H9 (cell line): ENCODE data around the gene MTF1. TPM values are rescaled to one million over a fixed set of nuclear protein-coding genes. Genes with fewer than 3 reads are reported as not detected.
"Not testable (repeated sequence)": the region's sequence is repeated elsewhere in the genome, so short reads cannot be mapped to it uniquely, and the experiment has no call there.

ENCODE experiments used
- DNase-seq: peaks from one replicate; pipeline ENCODE4 v3.0.0-alpha.2; 2017
- H2AFZ ChIP-seq: one replicate; pipeline ENCODE4 v1.6.1; 2013; ENCODE audit warnings: mild to moderate bottlenecking, low read length, control low read depth, moderate library complexity
- H2AK5ac ChIP-seq: 2 replicates; pipeline ENCODE4 v1.6.1; 2013; ENCODE audit warnings: low read length, control low read depth, mixed read lengths; ENCODE audit not compliant: insufficient read length
- H2BK120ac ChIP-seq: one replicate; pipeline ENCODE4 v1.6.1; 2013; ENCODE audit warnings: low read depth, mild to moderate bottlenecking, low read length, control low read depth, inconsistent platforms; ENCODE audit not compliant: poor library complexity, severe bottlenecking
- H2BK12ac ChIP-seq: 2 replicates; pipeline ENCODE4 v1.6.1; 2013; ENCODE audit warnings: low read length, control low read depth, mixed read lengths, low read depth; ENCODE audit not compliant: insufficient read length
- H2BK15ac ChIP-seq: 2 replicates; pipeline ENCODE4 v1.6.1; 2013; ENCODE audit warnings: low read depth, low read length, control low read depth
- H2BK20ac ChIP-seq: one replicate; pipeline ENCODE4 v1.6.1; 2013; ENCODE audit warnings: low read depth, mild to moderate bottlenecking, low read length, control low read depth, inconsistent platforms; ENCODE audit not compliant: poor library complexity, severe bottlenecking
- H2BK5ac ChIP-seq: 2 replicates; pipeline ENCODE4 v1.6.1; 2013; ENCODE audit warnings: low read length, control low read depth, mixed read lengths; ENCODE audit not compliant: insufficient read length
- H3K14ac ChIP-seq: 2 replicates; pipeline ENCODE4 v1.6.1; 2013; ENCODE audit warnings: low read length, control low read depth; ENCODE audit not compliant: insufficient read depth
- H3K18ac ChIP-seq: 2 replicates; pipeline ENCODE4 v1.6.1; 2013; ENCODE audit warnings: low read depth, mild to moderate bottlenecking, mixed read lengths, low read length, control low read depth; ENCODE audit not compliant: insufficient read length
- H3K23ac ChIP-seq: 2 replicates; pipeline ENCODE4 v1.6.1; 2013; ENCODE audit warnings: low read length, control low read depth, mixed read lengths, low read depth; ENCODE audit not compliant: insufficient read length
- H3K23me2 ChIP-seq: 2 replicates; pipeline ENCODE4 v1.6.1; 2013; ENCODE audit warnings: low read depth, mild to moderate bottlenecking, mixed read lengths, low read length, control low read depth; ENCODE audit not compliant: insufficient read length, poor library complexity, severe bottlenecking
- H3K27ac ChIP-seq: 2 replicates; pipeline ENCODE4 v1.5.1; 2013; ENCODE audit warnings: low read length, control low read depth, mixed read lengths, low read depth; ENCODE audit not compliant: insufficient read length
- H3K27me3 ChIP-seq: 2 replicates; pipeline ENCODE4 v1.6.1; 2013; ENCODE audit warnings: low read length, control low read depth, inconsistent platforms; ENCODE audit not compliant: insufficient read depth
- H3K4ac ChIP-seq: 2 replicates; pipeline ENCODE4 v1.6.1; 2013; ENCODE audit warnings: low read depth, mild to moderate bottlenecking, control low read depth, inconsistent platforms, low read length, moderate library complexity
- H3K4me1 ChIP-seq: 2 replicates; pipeline ENCODE4 v1.6.1; 2013; ENCODE audit warnings: low read length, control low read depth, inconsistent platforms; ENCODE audit not compliant: insufficient read depth
- H3K4me2 ChIP-seq: 2 replicates; pipeline ENCODE4 v1.6.1; 2013; ENCODE audit warnings: low read length, control low read depth, mixed read lengths; ENCODE audit not compliant: insufficient read length, insufficient read depth
- H3K56ac ChIP-seq: 2 replicates; pipeline ENCODE4 v1.6.1; 2013; ENCODE audit warnings: low read depth, mild to moderate bottlenecking, mixed read lengths, low read length, control low read depth; ENCODE audit not compliant: insufficient read length
- H3K79me1 ChIP-seq: 2 replicates; pipeline ENCODE4 v1.6.1; 2013; ENCODE audit warnings: low read depth, mild to moderate bottlenecking, moderate library complexity, low read length, control low read depth, inconsistent platforms; ENCODE audit not compliant: insufficient read depth, poor library complexity, severe bottlenecking
- H3K79me2 ChIP-seq: 2 replicates; pipeline ENCODE4 v1.6.1; 2013; ENCODE audit warnings: low read length, control low read depth, inconsistent platforms; ENCODE audit not compliant: insufficient read depth
- H3K9ac ChIP-seq: 2 replicates; pipeline ENCODE4 v1.6.1; 2013; ENCODE audit warnings: low read length, control low read depth, mixed read lengths; ENCODE audit not compliant: insufficient read length; ENCODE audit errors: extremely low read depth
- H3K9me3 ChIP-seq: one replicate; pipeline ENCODE4 v1.6.1; 2013; ENCODE audit warnings: low read depth, low read length, inconsistent platforms; ENCODE audit not compliant: control insufficient read depth
- H3T11ph ChIP-seq: one replicate; pipeline ENCODE4 v1.6.1; 2013; ENCODE audit warnings: mild to moderate bottlenecking, low read length, control low read depth, inconsistent platforms
- H4K20me1 ChIP-seq: one replicate; pipeline ENCODE4 v1.6.1; 2013; ENCODE audit not compliant: control insufficient read depth, insufficient read length, insufficient read depth
- H4K5ac ChIP-seq: 2 replicates; pipeline ENCODE4 v1.6.1; 2013; ENCODE audit warnings: low read depth, mild to moderate bottlenecking, mixed read lengths, low read length, control low read depth; ENCODE audit not compliant: insufficient read length
- H4K8ac ChIP-seq: replicated peaks from 2 replicates; pipeline ENCODE4 v1.6.1; 2013; ENCODE audit warnings: low read length, control low read depth, mixed read lengths, low read depth; ENCODE audit not compliant: insufficient read length
- H4K91ac ChIP-seq: 2 replicates; pipeline ENCODE4 v1.6.1; 2013; ENCODE audit warnings: low read depth, mild to moderate bottlenecking, moderate library complexity, mixed read lengths, low read length, control low read depth; ENCODE audit not compliant: insufficient read length
- H3K27ac Mint-ChIP-seq, 3 experiments: 2 replicates in 2 of 3; 3 replicates in 1 of 3; pipeline ENCODE4 v1.8.0; 2020 to 2021; ENCODE audit warnings: mixed read lengths in 3 of 3, mild to moderate bottlenecking in 1 of 3, moderate library complexity in 1 of 3
- H3K27me3 Mint-ChIP-seq: 2 replicates; pipeline ENCODE4 v1.8.0; 2021; ENCODE audit warnings: low read depth, mild to moderate bottlenecking, moderate library complexity, mixed read lengths
- H3K36me3 Mint-ChIP-seq, 3 experiments: 2 replicates in 2 of 3; 3 replicates in 1 of 3; pipeline ENCODE4 v1.8.0; 2020 to 2021; ENCODE audit warnings: low read depth in 3 of 3, mixed read lengths in 3 of 3; ENCODE audit not compliant: insufficient read depth in 1 of 3
- H3K4me1 Mint-ChIP-seq, 2 experiments: 2 replicates each; pipeline ENCODE4 v1.8.0; 2020; ENCODE audit warnings: mixed read lengths in 2 of 2
- H3K4me3 Mint-ChIP-seq, 2 experiments: 2 replicates in 1 of 2; 3 replicates in 1 of 2; pipeline ENCODE4 v1.8.0; 2020 to 2021; ENCODE audit warnings: mild to moderate bottlenecking in 2 of 2, mixed read lengths in 2 of 2, moderate library complexity in 1 of 2
- H3K9me3 Mint-ChIP-seq, 2 experiments: 2 replicates in 1 of 2; 3 replicates in 1 of 2; pipeline ENCODE4 v1.8.0; 2020; ENCODE audit warnings: mild to moderate bottlenecking in 2 of 2, mixed read lengths in 2 of 2, moderate library complexity in 1 of 2
- WGBS: extraction: QIAGEN DNeasy Blood & Tissue Kit; methylation state at CpG from one replicate; pipeline ENCODE4 v1.1.7; 2013; ENCODE audit warnings: missing lambda C conversion rate, low lambda C conversion rate, mixed read lengths; ENCODE audit not compliant: insufficient read length; ENCODE audit errors: extremely low coverage; 5-methylcytosine and 5-hydroxymethylcytosine counted together
- long read RNA-seq: library from polyadenylated mRNA; unstranded; transcript quantifications from one replicate; pipeline ENCODE4 v2.0.0, GENCODE V29; 2020
- total RNA-seq: library from RNA; stranded (reverse); gene quantifications from 2 replicates; pipeline ENCODE4 v1.2.1, GENCODE V29; 2021
- TF ChIP-seq, protein P1 (sequence below): fragments of 200-600 bp; sonication (generic); conservative IDR thresholded peaks from 3 replicates; pipeline ENCODE4 v1.8.0; 2021; ENCODE audit warnings: antibody characterized with exemption, mild to moderate bottlenecking

The MTF1 gene
- 17.0 and 17.5 TPM in 2 replicates for total RNA-seq
- long read RNA-seq, full-length matches to known transcripts: 28 of 44 reads
- long read RNA-seq, partial matches to known transcripts: 10 of 44 reads
- long read RNA-seq, other reads (novel, unspliced or antisense): 6 of 44 reads

GRCh38 chr1:37859507-37860345 lies at the start of gene MTF1:
Gene MTF1 (minus strand): TSS chr1:37859592. CDS start chr1:37857658, 1,934 bp downstream.
- no peak within 1 kb of the TSS for H2BK120ac ChIP-seq
- H2BK15ac ChIP-seq: no peak within 1 kb of the TSS
- H3K14ac ChIP-seq: peak within 1 kb of the TSS; percentile 85
- no peak within 1 kb of the TSS for H2AK5ac ChIP-seq
- H3K23me2 ChIP-seq: peaks cover 8% of the 10 kb centered on the region
- no peak within 1 kb of the TSS for H2BK5ac ChIP-seq
- no peaks in the 10 kb centered on the region for H3K9me3 Mint-ChIP-seq
- DNase-seq: peak; percentile 96
- no peaks in the 10 kb centered on the region for H3K27me3 ChIP-seq
- H3K79me2 ChIP-seq: peaks cover 2% of the 10 kb centered on the region; the same call in 1 of the 2 replicates
- H3K18ac ChIP-seq: peak within 1 kb of the TSS; percentile 80
- no peak within 1 kb of the TSS for H4K91ac ChIP-seq
- H3K23ac ChIP-seq: no peak within 1 kb of the TSS
- peaks cover 4% of the 10 kb centered on the region for H3K79me1 ChIP-seq
- H3K27ac ChIP-seq: no peak within 1 kb of the TSS
- no peak within 1 kb of the TSS for H4K5ac ChIP-seq
- peak within 1 kb of the TSS; percentile 68 for H3K4me2 ChIP-seq
- H2AFZ ChIP-seq: no peak within 1 kb of the TSS
- H3T11ph ChIP-seq: no peak within 1 kb of the TSS
- H3K27me3 Mint-ChIP-seq: no peaks in the 10 kb centered on the region
- H3K4me3 Mint-ChIP-seq: peak within 1 kb of the TSS; percentile 93 to 98
- H3K56ac ChIP-seq: no peak within 1 kb of the TSS
- H3K4me1 ChIP-seq: no peaks in the 10 kb centered on the region
- H3K4me1 Mint-ChIP-seq: peaks cover 9 to 12% of the 10 kb centered on the region in 2 experiments
- no peak within 1 kb of the TSS for H2BK20ac ChIP-seq
- no peak within 1 kb of the TSS for H2BK12ac ChIP-seq
- TF ChIP-seq, protein P1, sequence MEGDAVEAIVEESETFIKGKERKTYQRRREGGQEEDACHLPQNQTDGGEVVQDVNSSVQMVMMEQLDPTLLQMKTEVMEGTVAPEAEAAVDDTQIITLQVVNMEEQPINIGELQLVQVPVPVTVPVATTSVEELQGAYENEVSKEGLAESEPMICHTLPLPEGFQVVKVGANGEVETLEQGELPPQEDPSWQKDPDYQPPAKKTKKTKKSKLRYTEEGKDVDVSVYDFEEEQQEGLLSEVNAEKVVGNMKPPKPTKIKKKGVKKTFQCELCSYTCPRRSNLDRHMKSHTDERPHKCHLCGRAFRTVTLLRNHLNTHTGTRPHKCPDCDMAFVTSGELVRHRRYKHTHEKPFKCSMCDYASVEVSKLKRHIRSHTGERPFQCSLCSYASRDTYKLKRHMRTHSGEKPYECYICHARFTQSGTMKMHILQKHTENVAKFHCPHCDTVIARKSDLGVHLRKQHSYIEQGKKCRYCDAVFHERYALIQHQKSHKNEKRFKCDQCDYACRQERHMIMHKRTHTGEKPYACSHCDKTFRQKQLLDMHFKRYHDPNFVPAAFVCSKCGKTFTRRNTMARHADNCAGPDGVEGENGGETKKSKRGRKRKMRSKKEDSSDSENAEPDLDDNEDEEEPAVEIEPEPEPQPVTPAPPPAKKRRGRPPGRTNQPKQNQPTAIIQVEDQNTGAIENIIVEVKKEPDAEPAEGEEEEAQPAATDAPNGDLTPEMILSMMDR: peak; percentile 95
- no peaks in the 10 kb centered on the region for H4K20me1 ChIP-seq
- no peaks in the 10 kb centered on the region for H3K9me3 ChIP-seq
- no peak within 1 kb of the TSS for H3K4ac ChIP-seq
- H4K8ac ChIP-seq: no peak within 1 kb of the TSS
- WGBS: no CpG with 5 or more reads among the region's 61 CpGs
- peak within 1 kb of the TSS; percentile 96 to 98 (median 98) for H3K27ac Mint-ChIP-seq
- peaks cover 1 to 30% (median 27%) of the 10 kb centered on the region in 3 experiments; a peak in 6 of 7 replicates for H3K36me3 Mint-ChIP-seq
- peak within 1 kb of the TSS; percentile 76 for H3K9ac ChIP-seq

GRCh38 chr1:37908531-37908930 lies 49.1 kb upstream of the MTF1 start:
- not testable (repeated sequence) for H3K14ac ChIP-seq, H3K79me1 ChIP-seq, H4K91ac ChIP-seq, H3K23me2 ChIP-seq, H2AK5ac ChIP-seq, H3K79me2 ChIP-seq, H4K5ac ChIP-seq, H3K27ac Mint-ChIP-seq, H2BK120ac ChIP-seq, H2AFZ ChIP-seq, H3T11ph ChIP-seq, H2BK20ac ChIP-seq, H3K9me3 ChIP-seq, H4K20me1 ChIP-seq, H3K4me2 ChIP-seq, H3K9ac ChIP-seq, H4K8ac ChIP-seq, H3K27me3 ChIP-seq, H3K4me1 ChIP-seq, H3K23ac ChIP-seq, H3K4me1 Mint-ChIP-seq, H3K18ac ChIP-seq, H3K4me3 Mint-ChIP-seq, H3K4ac ChIP-seq, H3K27ac ChIP-seq, H2BK15ac ChIP-seq, H3K56ac ChIP-seq, DNase-seq, H2BK5ac ChIP-seq, H2BK12ac ChIP-seq, H3K27me3 Mint-ChIP-seq
- Mint-ChIP-seq H3K9me3 (peaks cover 17 to 31% of the 10 kb centered on the region in 2 experiments; a peak in 4 of 5 replicates), H3K36me3 (peaks cover 16 to 42% (median 25%) of the 10 kb centered on the region in 3 experiments)
- no CpG with 5 or more reads among the region's 10 CpGs for WGBS
